Stimulated activated naive CD8-positive, alpha-beta T cell treated with anti-CD3 and anti-CD28 coated beads, Interleukin-15, amount 100 ng/mL, for 72 hours (primary cell): ENCODE measurements around the gene SENP3.

Experiments
- ATAC-seq: fragments of 150-1000 bp; cut with Tn5 transposase; 2 replicates; pipeline ENCODE4 v1.10.0; 2021; ENCODE audit warnings: mild to moderate bottlenecking, moderate library complexity
- DNase-seq, 2 donors: peaks; one replicate each; pipeline ENCODE4 v3.0.0; 2021 to 2022
- H3K27ac Mint-ChIP-seq, 2 donors: one replicate each; pipeline ENCODE4 v1.8.0; 2022; ENCODE audit warnings: mild to moderate bottlenecking in 2 of 2, mixed read lengths in 2 of 2, moderate library complexity in 2 of 2
- H3K27me3 Mint-ChIP-seq: one replicate; pipeline ENCODE4 v1.8.0; 2022; ENCODE audit warnings: mixed read lengths
- H3K4me1 Mint-ChIP-seq: one replicate; pipeline ENCODE4 v1.8.0; 2022; ENCODE audit warnings: mild to moderate bottlenecking, mixed read lengths
- H3K4me3 Mint-ChIP-seq, 2 donors: one replicate each; pipeline ENCODE4 v1.8.0; 2022; ENCODE audit warnings: mild to moderate bottlenecking in 2 of 2, mixed read lengths in 2 of 2, moderate library complexity in 1 of 2
- H3K9me3 Mint-ChIP-seq, 2 donors: one replicate each; pipeline ENCODE4 v1.8.0; 2022; ENCODE audit warnings: mixed read lengths in 2 of 2

SENP3 gene

GRCh38 chr17:7579834-7580603, 18.3 kb downstream of the SENP3 start:
- Mint-ChIP-seq H3K4me1 (peaks cover 94% of the 10 kb centered on the region), H3K27me3 (no peaks in the 10 kb centered on the region), H3K27ac (peak overlapping the region in 1 of 2 donors; percentile 95), H3K4me3 (peak overlapping the region; percentile 61 to 86), H3K9me3 (no peaks in the 10 kb centered on the region)
- DNase-seq (peak in 1 of 2 donors; percentile 65), ATAC-seq (peak; percentile 41)

- no peaks in the 10 kb centered on the region for H3K9me3 Mint-ChIP-seq
Observed at GRCh38 chr17:7580604-7581575, 19.2 kb downstream of the SENP3 start.

DNA sequence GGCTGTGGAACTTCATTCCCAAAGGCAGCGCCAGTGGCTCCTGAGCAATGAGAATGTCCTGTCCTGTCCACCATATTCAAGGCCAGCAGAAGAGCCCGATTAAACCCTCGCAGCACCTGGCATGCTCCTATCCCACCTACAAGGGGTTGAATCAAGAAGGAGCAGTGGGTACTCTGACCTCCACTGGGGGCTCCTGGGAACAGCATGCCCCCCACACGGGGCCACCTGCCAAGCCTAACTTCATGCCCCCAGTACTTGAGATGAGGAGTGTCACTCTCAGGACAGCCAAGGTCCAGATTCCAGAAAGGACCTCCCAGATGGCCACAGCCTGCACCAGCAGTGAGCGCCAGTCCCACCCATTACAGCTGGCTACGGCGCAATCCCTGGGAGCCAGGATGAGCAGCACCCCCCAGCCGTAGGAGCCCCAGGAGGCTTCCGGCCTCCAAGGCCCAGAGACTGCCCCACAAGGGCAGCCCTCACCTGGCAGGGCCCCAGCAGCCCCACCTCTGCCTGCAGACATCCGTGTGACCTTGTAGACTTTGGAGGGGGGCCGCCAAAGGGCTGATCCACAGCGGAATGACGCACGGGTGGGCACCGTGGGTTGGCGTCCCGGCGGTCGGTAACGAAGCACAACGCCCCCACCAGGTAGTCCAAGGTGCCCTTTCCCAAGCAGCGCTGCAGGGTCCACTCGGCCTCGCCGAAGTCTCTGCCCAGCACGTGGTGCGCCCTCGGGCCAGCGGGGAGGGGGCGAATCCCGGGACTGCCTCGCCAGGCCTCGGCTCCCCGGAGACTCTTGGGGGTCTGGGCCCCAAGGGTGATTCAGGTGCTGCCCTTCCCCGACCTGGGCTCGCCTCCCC, 20.9 kb downstream of the SENP3 start:
- Mint-ChIP-seq H3K4me1 (peaks cover 85% of the 10 kb centered on the region), H3K9me3 (no peaks in the 10 kb centered on the region), H3K4me3 (peak overlapping the region; percentile 88 to 97), H3K27me3 (no peaks in the 10 kb centered on the region), H3K27ac (peak overlapping the region; percentile 99 to 100)
- DNase-seq (no peak), ATAC-seq (no peak)

More at GRCh38 chr17:7580604-7581575, 19.2 kb downstream of the SENP3 start:
- ATAC-seq (no peak), DNase-seq (no peak)
- no peaks in the 10 kb centered on the region for H3K27me3 Mint-ChIP-seq
- H3K27ac Mint-ChIP-seq: peak overlapping the region; percentile 85 to 89
- H3K4me1 Mint-ChIP-seq: peaks cover 94% of the 10 kb centered on the region
- H3K4me3 Mint-ChIP-seq: peak overlapping the region; percentile 61 to 88

DNA sequence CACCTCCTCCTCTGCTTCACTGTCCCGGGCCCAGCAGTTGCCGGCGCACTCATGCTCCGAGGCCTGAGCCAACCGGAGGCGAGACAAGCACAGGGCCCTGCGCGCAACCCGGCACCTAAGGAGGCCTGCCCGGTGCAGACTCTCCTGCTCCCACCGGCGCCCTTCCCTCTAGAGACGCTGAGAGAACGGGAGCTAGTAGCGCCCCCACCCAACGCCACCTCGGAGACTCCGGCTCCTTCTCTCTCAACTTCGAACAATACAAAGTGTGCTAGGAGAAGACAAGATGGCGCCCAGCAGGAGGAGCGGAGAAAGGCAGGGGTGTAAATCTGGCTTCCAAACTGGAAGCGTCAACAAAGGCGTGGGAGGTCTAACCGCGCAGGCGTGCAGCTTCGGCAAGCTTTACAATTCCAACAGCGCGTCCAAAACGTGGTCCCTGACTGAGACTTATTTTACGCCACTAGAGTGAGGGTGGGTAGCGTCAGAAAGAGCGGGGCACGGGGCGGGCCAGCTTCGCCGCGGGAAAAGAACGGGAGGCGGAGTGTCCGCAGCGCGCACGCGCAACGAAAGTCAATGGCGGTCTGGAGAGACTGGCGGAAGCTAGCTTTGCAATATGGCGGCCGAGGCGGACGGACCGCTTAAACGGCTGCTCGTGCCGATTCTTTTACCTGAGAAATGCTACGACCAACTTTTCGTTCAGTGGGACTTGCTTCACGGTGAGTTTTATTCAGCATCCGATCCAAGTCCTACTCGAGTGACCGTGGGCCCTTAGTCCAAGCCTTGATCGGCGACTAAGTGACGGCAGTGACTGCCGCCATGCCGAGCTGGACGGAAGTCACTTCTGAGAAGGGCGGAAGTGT, 21.8 kb downstream of the SENP3 start, which contains the start of gene MPDU1:
Gene MPDU1, plus strand, starts transcription at position 600 of the 857 bp plus-strand sequence. Its CDS starts 11 bp downstream, at position 611.
- Mint-ChIP-seq H3K4me1 (peaks cover 83% of the 10 kb centered on the region), H3K27ac (peak within 1 kb of the TSS; percentile 99 to 100), H3K4me3 (peak within 1 kb of the TSS; percentile 88 to 97), H3K9me3 (no peaks in the 10 kb centered on the region), H3K27me3 (no peaks in the 10 kb centered on the region)
- DNase-seq: peak; percentile 95 to 97
- ATAC-seq: peak; percentile 75

DNA sequence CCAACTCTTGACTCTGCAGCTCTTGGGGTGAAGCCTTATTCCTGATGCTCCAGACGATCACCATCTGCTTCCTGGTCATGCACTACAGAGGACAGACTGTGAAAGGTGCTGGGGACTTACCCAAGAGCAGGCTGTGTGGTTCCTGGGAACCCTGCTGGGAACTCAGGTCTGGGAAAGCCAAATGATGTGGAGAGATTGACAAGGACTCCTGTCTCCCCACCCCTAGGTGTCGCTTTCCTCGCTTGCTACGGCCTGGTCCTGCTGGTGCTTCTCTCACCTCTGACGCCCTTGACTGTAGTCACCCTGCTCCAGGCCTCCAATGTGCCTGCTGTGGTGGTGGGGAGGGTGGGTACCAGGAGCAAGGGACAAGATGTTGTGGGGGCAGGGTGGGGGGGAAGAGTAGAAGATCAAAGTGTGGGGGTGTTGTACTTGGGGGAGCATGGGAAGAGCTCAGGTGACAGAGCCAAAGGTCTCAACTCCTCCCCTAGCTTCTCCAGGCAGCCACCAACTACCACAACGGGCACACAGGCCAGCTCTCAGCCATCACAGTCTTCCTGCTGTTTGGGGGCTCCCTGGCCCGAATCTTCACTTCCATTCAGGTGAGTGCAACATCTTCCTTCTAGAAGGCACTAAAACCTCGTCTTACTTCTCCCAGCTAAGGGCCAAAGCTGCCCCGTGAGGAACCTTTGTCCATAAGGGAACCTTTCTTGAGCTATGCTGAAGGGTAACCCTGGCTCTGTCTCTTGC, 25.1 kb downstream of the SENP3 start:
- ATAC-seq: no peak
- peaks cover 55% of the 10 kb centered on the region for H3K4me1 Mint-ChIP-seq
- peak overlapping the region; percentile 25 to 48 for H3K27ac Mint-ChIP-seq

GRCh38 chr17:7587420-7588151, 25.9 kb downstream of the SENP3 start:
- DNase-seq (no peak), ATAC-seq (no peak)
- Mint-ChIP-seq H3K4me3 (no peak overlapping the region), H3K4me1 (peaks cover 47% of the 10 kb centered on the region), H3K9me3 (no peaks in the 10 kb centered on the region), H3K27ac (peak overlapping the region; percentile 48 to 52), H3K27me3 (no peaks in the 10 kb centered on the region)

More for the DNA sequence above, 25.1 kb downstream of the SENP3 start:
- H3K27me3 Mint-ChIP-seq: no peaks in the 10 kb centered on the region
- no peak overlapping the region for H3K4me3 Mint-ChIP-seq
- no peaks in the 10 kb centered on the region for H3K9me3 Mint-ChIP-seq
- DNase-seq: no peak

- DNase-seq: no peak
- H3K27ac Mint-ChIP-seq: peak overlapping the region in 1 of 2 donors; percentile 75
- H3K4me1 Mint-ChIP-seq: peaks cover 37% of the 10 kb centered on the region
- no peak for ATAC-seq
- no peaks in the 10 kb centered on the region for H3K9me3 Mint-ChIP-seq
- no peak overlapping the region for H3K4me3 Mint-ChIP-seq
- H3K27me3 Mint-ChIP-seq: no peaks in the 10 kb centered on the region
Observed at GRCh38 chr17:7588553-7589203, 27.0 kb downstream of the SENP3 start.

GRCh38 chr17:7589204-7589868, 27.6 kb downstream of the SENP3 start:
- no peaks in the 10 kb centered on the region for H3K27me3 Mint-ChIP-seq
- H3K4me3 Mint-ChIP-seq: no peak overlapping the region
- H3K9me3 Mint-ChIP-seq: no peaks in the 10 kb centered on the region
- ATAC-seq (peak; percentile 84), DNase-seq (peak; percentile 62 to 69)
- peak overlapping the region in 1 of 2 donors; percentile 42 for H3K27ac Mint-ChIP-seq
- H3K4me1 Mint-ChIP-seq: peaks cover 36% of the 10 kb centered on the region

DNA sequence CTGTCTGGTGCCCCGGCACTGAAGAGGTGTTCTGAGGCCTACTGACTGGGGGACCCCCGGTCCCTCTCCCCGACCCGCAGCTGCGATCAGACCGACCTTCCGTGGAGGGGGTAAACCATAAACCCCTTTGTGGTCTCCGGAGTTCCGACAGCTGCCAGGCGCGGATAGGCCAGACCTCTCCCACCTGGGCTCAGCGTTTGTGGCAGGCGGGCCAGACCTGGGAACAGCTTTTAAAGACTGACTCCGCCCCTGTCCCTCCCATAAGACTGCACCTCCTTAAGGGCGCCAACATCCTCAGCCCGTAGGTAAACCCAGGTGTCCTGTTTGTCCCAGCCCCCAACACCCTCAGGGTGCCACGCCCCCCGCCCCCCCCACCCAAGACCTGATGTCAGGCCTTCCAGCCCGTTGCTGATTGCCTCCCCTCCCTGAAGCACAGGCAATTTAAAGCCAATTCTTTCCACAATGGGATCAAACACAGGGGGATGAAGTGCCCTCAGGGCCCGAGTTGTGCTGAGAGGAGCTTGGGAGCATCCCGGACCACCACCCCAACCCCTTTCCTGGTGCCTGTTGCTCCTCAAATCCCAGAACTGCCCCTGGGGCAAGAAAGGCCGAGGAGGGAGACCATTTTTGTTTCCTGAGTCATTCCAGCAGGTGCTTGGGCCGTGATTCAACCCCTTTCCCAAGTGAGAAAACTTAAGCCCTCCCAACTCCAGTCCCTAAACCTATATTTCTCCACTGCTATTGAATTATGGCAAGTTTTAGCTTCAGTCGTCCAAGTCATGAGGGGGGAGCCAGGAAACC, 28.4 kb downstream of the SENP3 start, which contains the start of gene SOX15:
Gene SOX15, minus strand, starts transcription at position 204 of the 801 bp plus-strand sequence. CDS start 418 bp downstream, outside the sequence.
- ATAC-seq (no peak), DNase-seq (no peak)
- H3K27me3 Mint-ChIP-seq: no peaks in the 10 kb centered on the region
- peaks cover 29% of the 10 kb centered on the region for H3K4me1 Mint-ChIP-seq
- no peak within 1 kb of the TSS for H3K4me3 Mint-ChIP-seq
- H3K27ac Mint-ChIP-seq: peak within 1 kb of the TSS; percentile 42 to 88
- H3K9me3 Mint-ChIP-seq: no peaks in the 10 kb centered on the region

GRCh38 chr17:7590743-7591142, 29.0 kb downstream of the SENP3 start:
- no peaks in the 10 kb centered on the region for H3K27me3 Mint-ChIP-seq
- ATAC-seq (peak; percentile 24), DNase-seq (no peak)
- H3K4me3 Mint-ChIP-seq: no peak overlapping the region
- peak overlapping the region in 1 of 2 donors; percentile 88 for H3K27ac Mint-ChIP-seq
- no peaks in the 10 kb centered on the region for H3K9me3 Mint-ChIP-seq
- peaks cover 22% of the 10 kb centered on the region for H3K4me1 Mint-ChIP-seq

DNA sequence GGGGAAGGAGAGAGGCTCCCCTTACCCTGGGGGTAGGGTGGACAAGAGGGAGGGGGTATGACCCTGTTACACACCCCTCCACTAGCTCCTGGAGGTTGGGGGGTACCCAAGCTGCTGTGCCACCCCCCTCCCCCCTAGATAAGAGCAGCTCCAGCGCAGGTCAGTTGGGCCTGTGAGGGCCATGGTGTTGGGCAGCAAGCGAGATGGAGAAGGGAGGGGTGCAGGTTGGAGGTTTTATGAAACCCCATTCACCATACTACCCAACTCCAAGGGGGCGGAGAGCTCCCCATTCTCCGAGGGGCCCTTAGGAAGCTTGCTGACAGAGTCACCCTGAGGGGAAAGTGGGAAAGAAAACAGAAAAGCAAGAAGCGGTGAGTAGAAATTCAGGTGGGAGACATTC, 29.9 kb downstream of the SENP3 start:
- peaks cover 19% of the 10 kb centered on the region for H3K4me1 Mint-ChIP-seq
- peak overlapping the region in 1 of 2 donors; percentile 65 for H3K27ac Mint-ChIP-seq
- DNase-seq: peak in 1 of 2 donors; percentile 7
- H3K9me3 Mint-ChIP-seq: no peaks in the 10 kb centered on the region
- no peaks in the 10 kb centered on the region for H3K27me3 Mint-ChIP-seq
- H3K4me3 Mint-ChIP-seq: no peak overlapping the region
- ATAC-seq: no peak
